K562 (cell line): Measurements from ENCODE around the gene ZNF484.
A peak's percentile ranks its signal among the peaks of the same experiment; 100 is the strongest.
"Not testable (repeated sequence)": the region's sequence is repeated elsewhere in the genome, so short reads cannot be mapped to it uniquely, and the experiment has no call there.

Experiments used
- ARID1B ChIP-seq: fragments of 450-650 bp; IDR thresholded peaks from 2 replicates; pipeline ENCODE4 v1.6.1; 2016; ENCODE audit warnings: antibody characterized with exemption, mild to moderate bottlenecking, inconsistent platforms
- CTCF ChIP-seq, 3 experiments: IDR thresholded peaks in 2 of 3; conservative IDR thresholded peaks in 1 of 3; 2 replicates each; pipeline ENCODE4 v1.5.1; 2011 to 2012; ENCODE audit warnings: low read length in 3 of 3, mild to moderate bottlenecking in 3 of 3, control low read depth in 2 of 3, improper control_type of control experiment in 1 of 3, inconsistent platforms in 1 of 3, low read depth in 1 of 3, mixed read lengths in 1 of 3, moderate library complexity in 1 of 3; ENCODE audit not compliant: insufficient read depth in 2 of 3
- FOS ChIP-seq: IDR thresholded peaks from 3 replicates; pipeline ENCODE4 v1.6.1; 2011; ENCODE audit not compliant: insufficient read length; ENCODE audit errors: extremely low read depth
- NCOR1 ChIP-seq: fragments of 450-650 bp; IDR thresholded peaks from 2 replicates; pipeline ENCODE4 v1.6.1; 2016; ENCODE audit warnings: mild to moderate bottlenecking, moderate library complexity
- TAF1 ChIP-seq: IDR thresholded peaks from 2 replicates; pipeline ENCODE4 v1.6.1; 2011; ENCODE audit warnings: mild to moderate bottlenecking, low read length, moderate library complexity; ENCODE audit not compliant: insufficient read depth, control insufficient read depth, severe bottlenecking; ENCODE audit errors: extremely low read depth
- TAF15 ChIP-seq: fragments of 200-400 bp; formaldehyde crosslinking; IDR thresholded peaks from 2 replicates; pipeline ENCODE4 v1.6.1; 2017; ENCODE audit warnings: mild to moderate bottlenecking, low read depth, low read length, moderate library complexity
- ZBTB40 ChIP-seq, 2 experiments: fragments of 450-650 bp in 1 of 2; sonication (generic) in 1 of 2; formaldehyde crosslinking in 1 of 2; IDR thresholded peaks; 2 replicates each; pipeline versions ENCODE4 v1.7.1 to v1.9.0; 2016 to 2022; ENCODE audit warnings: inconsistent platforms in 1 of 2, mild to moderate bottlenecking in 1 of 2, missing genetic modification reagents in 1 of 2
- ZNF282 ChIP-seq: sonication (generic); formaldehyde crosslinking; IDR thresholded peaks from 2 replicates; pipeline ENCODE4 v1.8.1; 2023; ENCODE audit warnings: missing genetic modification reagents
- ZSCAN29 ChIP-seq: fragments of 450-650 bp; IDR thresholded peaks from 2 replicates; pipeline ENCODE4 v1.6.1; 2017

- not testable (repeated sequence) for TF ChIP-seq ZBTB40 (IDR thresholded peaks at IDR 0.05); ZBTB40 (CRISPR knock-in tag; IDR thresholded peaks at IDR 0.05); TAF1; NCOR1; TAF15; FOS; ZNF282 (CRISPR knock-in tag); ARID1B; ZSCAN29
- peak; percentile 20 to 56 (median 32); a peak in 4 of 6 replicates for TF ChIP-seq CTCF (IDR thresholded peaks at IDR 0.05 in 2 of 3, conservative IDR thresholded peaks at IDR 0.05 in 1 of 3; ENCODE audit: insufficient read depth in 2 of 3, low read depth in 1 of 3, low read length in 3 of 3)
Measured at GRCh38 chr9:92883666-92884405, 6.0 kb upstream of the ZNF484 start.
